Measurements from ENCODE around the gene SRD5A3. TPM values are rescaled to one million over a fixed set of nuclear protein-coding genes. Genes with fewer than 3 reads are reported as not detected.
A peak's percentile ranks its signal among the peaks of the same experiment; 100 is the strongest.

Gene SRD5A3
- total RNA-seq, result 9.2 and 12.7 TPM in 2 replicates

- DNase-seq, result peak; percentile 89
These were observed at the start of gene SRD5A3 for GRCh38 chr4:55345980-55346850. SRD5A3 (plus strand) TSS chr4:55346242; CDS start chr4:55346337, 95 bp downstream.

GRCh38 chr4:55297346-55297745, 48.7 kb upstream of the SRD5A3 start:
- DNase-seq, result no peak

GRCh38 chr4:55303760-55304165, 42.3 kb upstream of the SRD5A3 start:
- DNase-seq, result peak; percentile 71

- DNase-seq, result no peak
These were observed 41.7 kb upstream of the SRD5A3 start for GRCh38 chr4:55304303-55304702.

- no peak for DNase-seq
These were observed 38.0 kb upstream of the SRD5A3 start for GRCh38 chr4:55308071-55308470.

GRCh38 chr4:55311792-55312488, 34.1 kb upstream of the SRD5A3 start:
- DNase-seq, result no peak

GRCh38 chr4:55312489-55313101, 33.4 kb upstream of the SRD5A3 start:
- peak; percentile 83 for DNase-seq

- DNase-seq, result no peak
These were observed 31.8 kb upstream of the SRD5A3 start for GRCh38 chr4:55314141-55314820.

GRCh38 chr4:55318175-55319129, 27.6 kb upstream of the SRD5A3 start:
- DNase-seq, result peak; percentile 47

- DNase-seq, result peak; percentile 92
These were observed 24.3 kb upstream of the SRD5A3 start for GRCh38 chr4:55321707-55322264.

- peak; percentile 60 for DNase-seq
These were observed 22.7 kb upstream of the SRD5A3 start for GRCh38 chr4:55323375-55323774.

- no peak for DNase-seq
These were observed 19.4 kb upstream of the SRD5A3 start for GRCh38 chr4:55326629-55327028.

- DNase-seq, result no peak
These were observed 17.0 kb upstream of the SRD5A3 start for GRCh38 chr4:55329012-55329411.

GRCh38 chr4:55330241-55330640, 15.8 kb upstream of the SRD5A3 start:
- DNase-seq, result peak; percentile 69

- peak; percentile 43 for DNase-seq
These were observed 9.7 kb upstream of the SRD5A3 start for GRCh38 chr4:55336138-55337034.

- no peak for DNase-seq
These were observed 8.1 kb upstream of the SRD5A3 start for GRCh38 chr4:55337944-55338343.

- DNase-seq, result no peak
These were observed 7.6 kb upstream of the SRD5A3 start for GRCh38 chr4:55338486-55338885.

GRCh38 chr4:55340266-55340665, 5.8 kb upstream of the SRD5A3 start:
- DNase-seq, result peak; percentile 57

GRCh38 chr4:55343887-55344286, 2.2 kb upstream of the SRD5A3 start:
- peak; percentile 55 for DNase-seq

GRCh38 chr4:55345054-55345453, 988 bp upstream of the SRD5A3 start:
- no peak for DNase-seq

All from dermis blood vessel endothelial cell (primary cell).